ENCODE results near the gene TCF15. TPM values are rescaled to one million over a fixed set of nuclear protein-coding genes. Genes with fewer than 3 reads are reported as not detected.

Gene TCF15
- total and polyA plus RNA-seq, 9 donors: 0.15 to 0.75 (median 0.30) TPM; not detected in 2

GRCh38 chr20:638579-638978 lies 28.5 kb upstream of the TCF15 start:
- TF ChIP-seq CTCF (IDR thresholded peaks at IDR 0.05): no peak
- TF ChIP-seq POLR2A (IDR thresholded peaks at IDR 0.05): no peak
- no peak for TF ChIP-seq EP300 (IDR thresholded peaks at IDR 0.05)
- no peaks in the 10 kb centered on the region for H3K36me3 ChIP-seq
- intact Hi-C loops (cut with DNase I): no loop called here
- no peak overlapping the region for H3K27ac ChIP-seq
- WGBS, 3 donors: 54 to 67% (median 62%) methylated on average over 1 of the region's 1 CpG
- DNase-seq: no peak
- H3K4me1 ChIP-seq (ENCODE audit: insufficient read depth): peaks cover 3% of the 10 kb centered on the region
- no peaks in the 10 kb centered on the region for H3K9me3 ChIP-seq
- H3K27me3 ChIP-seq: no peaks in the 10 kb centered on the region
- no peak overlapping the region for H3K4me3 ChIP-seq

GRCh38 chr20:637559-637958 lies 27.4 kb upstream of the TCF15 start:
- Histone ChIP-seq H3K27me3 (no peaks in the 10 kb centered on the region), H3K36me3 (no peaks in the 10 kb centered on the region), H3K27ac (no peak overlapping the region), H3K4me1 (ENCODE audit: insufficient read depth) (peaks cover 2% of the 10 kb centered on the region), H3K9me3 (no peaks in the 10 kb centered on the region), H3K4me3 (no peak overlapping the region)
- DNase-seq: no peak
- WGBS, 3 donors: 81 to 88% (median 83%) methylated on average over 2 of the region's 2 CpGs
- no peak for TF ChIP-seq CTCF (IDR thresholded peaks at IDR 0.05)
- no peak for TF ChIP-seq EP300 (IDR thresholded peaks at IDR 0.05)
- TF ChIP-seq POLR2A (IDR thresholded peaks at IDR 0.05): no peak
- intact Hi-C loops (cut with DNase I): no loop called here

- no peaks in the 10 kb centered on the region for H3K36me3 ChIP-seq
- WGBS, 3 donors: 9 to 19% (median 15%) methylated on average over 7 of the region's 7 CpGs
- DNase-seq: no peak
- H3K4me1 ChIP-seq (ENCODE audit: insufficient read depth): no peaks in the 10 kb centered on the region
- no peaks in the 10 kb centered on the region for H3K9me3 ChIP-seq
- H3K27me3 ChIP-seq: no peaks in the 10 kb centered on the region
- no peak overlapping the region for H3K4me3 ChIP-seq
- TF ChIP-seq EP300 (IDR thresholded peaks at IDR 0.05): no peak
- no peak for TF ChIP-seq CTCF (IDR thresholded peaks at IDR 0.05)
- no peak for TF ChIP-seq POLR2A (IDR thresholded peaks at IDR 0.05)
- no peak overlapping the region for H3K27ac ChIP-seq
- intact Hi-C loops (cut with DNase I): no loop called here
Observed at GRCh38 chr20:635893-636338, 25.8 kb upstream of the TCF15 start.

- TF ChIP-seq POLR2A (IDR thresholded peaks at IDR 0.05) (no peak), CTCF (IDR thresholded peaks at IDR 0.05) (no peak), EP300 (IDR thresholded peaks at IDR 0.05) (no peak)
- H3K27ac ChIP-seq: no peak overlapping the region
- no peaks in the 10 kb centered on the region for H3K27me3 ChIP-seq
- intact Hi-C loops (cut with DNase I): no loop called here
- H3K9me3 ChIP-seq: no peaks in the 10 kb centered on the region
- 48 to 62% (median 57%) methylated on average over 9 of the region's 9 CpGs for WGBS, 3 donors
- no peaks in the 10 kb centered on the region for H3K36me3 ChIP-seq
- H3K4me1 ChIP-seq (ENCODE audit: insufficient read depth): no peaks in the 10 kb centered on the region
- no peak for DNase-seq
- no peak overlapping the region for H3K4me3 ChIP-seq
Observed at GRCh38 chr20:635028-635892, 25.2 kb upstream of the TCF15 start.

Data from ovary (tissue), 9 donors.